Measurements from ENCODE around the gene STKLD1.

Gene STKLD1

DNA sequence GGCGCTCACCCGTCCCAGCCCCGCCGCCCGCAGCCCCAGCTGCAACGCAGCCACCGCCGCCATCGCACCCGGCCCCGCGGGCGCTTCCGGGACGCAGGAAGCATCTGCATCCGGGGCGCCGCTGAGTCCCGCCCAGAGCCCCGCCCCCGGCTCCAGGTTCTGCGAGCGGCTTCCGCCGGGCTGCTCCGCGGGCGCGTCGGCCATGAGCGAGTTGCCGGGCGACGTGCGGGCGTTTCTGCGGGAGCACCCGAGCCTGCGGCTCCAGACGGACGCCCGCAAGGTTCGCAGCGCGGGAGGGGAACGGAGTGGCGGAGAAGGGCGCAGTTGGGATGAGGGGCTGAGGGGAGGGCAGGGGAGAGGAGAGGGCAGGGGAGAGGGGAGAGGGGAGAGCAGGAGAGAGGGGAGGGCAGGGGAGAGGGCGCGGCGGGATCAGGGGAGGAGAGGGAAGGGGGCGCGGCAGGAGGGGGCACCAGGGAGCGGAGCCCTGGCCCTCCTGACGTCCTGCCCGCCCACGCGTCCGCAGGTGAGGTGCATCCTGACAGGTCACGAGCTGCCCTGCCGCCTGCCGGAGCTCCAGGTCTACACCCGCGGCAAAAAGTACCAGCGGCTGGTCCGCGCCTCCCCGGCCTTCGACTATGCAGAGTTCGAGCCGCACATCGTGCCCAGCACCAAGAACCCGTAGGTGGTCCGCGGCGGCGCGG, 19.6 kb upstream of the STKLD1 start, which contains the start of the genes SURF1 and SURF2:
SURF1 (minus strand) TSS at position 97 of the 701 bp plus-strand sequence; CDS start at position 63, 34 bp downstream.
SURF2 (plus strand) TSS at position 160 of the 701 bp plus-strand sequence; CDS start at position 203, 43 bp downstream.
- peak within 1 kb of the TSS; percentile 95 for H3K4me3 ChIP-seq (ENCODE audit: low read length)
- H3F3A ChIP-seq (ENCODE audit: control insufficient read depth, insufficient read depth) = peaks cover 46% of the 10 kb centered on the region
- no peaks in the 10 kb centered on the region for H3K9me3 ChIP-seq (ENCODE audit: control insufficient read depth, insufficient read depth, low read length)
- H3K9me2 ChIP-seq (replicated peaks; ENCODE audit: control insufficient read depth, low read length) = no peaks in the 10 kb centered on the region
- peaks cover 31% of the 10 kb centered on the region for H3K79me2 ChIP-seq (ENCODE audit: control insufficient read depth, low read length)
- H3K36me3 ChIP-seq (ENCODE audit: control insufficient read depth, low read length) = peaks cover 50% of the 10 kb centered on the region
- H3K4me2 ChIP-seq (ENCODE audit: low read length) = peak within 1 kb of the TSS; percentile 91
- no peaks in the 10 kb centered on the region for H4K20me1 ChIP-seq (ENCODE audit: control insufficient read depth, insufficient read depth, low read depth, low read length)
- peak within 1 kb of the TSS; percentile 58 for H3K27ac ChIP-seq (ENCODE audit: low read depth, low read length)
- no peak for TF ChIP-seq EZH2phosphoT487 (IDR thresholded peaks at IDR 0.05; ENCODE audit: borderline replicate concordance, low read length)
- TF ChIP-seq, protein P1, sequence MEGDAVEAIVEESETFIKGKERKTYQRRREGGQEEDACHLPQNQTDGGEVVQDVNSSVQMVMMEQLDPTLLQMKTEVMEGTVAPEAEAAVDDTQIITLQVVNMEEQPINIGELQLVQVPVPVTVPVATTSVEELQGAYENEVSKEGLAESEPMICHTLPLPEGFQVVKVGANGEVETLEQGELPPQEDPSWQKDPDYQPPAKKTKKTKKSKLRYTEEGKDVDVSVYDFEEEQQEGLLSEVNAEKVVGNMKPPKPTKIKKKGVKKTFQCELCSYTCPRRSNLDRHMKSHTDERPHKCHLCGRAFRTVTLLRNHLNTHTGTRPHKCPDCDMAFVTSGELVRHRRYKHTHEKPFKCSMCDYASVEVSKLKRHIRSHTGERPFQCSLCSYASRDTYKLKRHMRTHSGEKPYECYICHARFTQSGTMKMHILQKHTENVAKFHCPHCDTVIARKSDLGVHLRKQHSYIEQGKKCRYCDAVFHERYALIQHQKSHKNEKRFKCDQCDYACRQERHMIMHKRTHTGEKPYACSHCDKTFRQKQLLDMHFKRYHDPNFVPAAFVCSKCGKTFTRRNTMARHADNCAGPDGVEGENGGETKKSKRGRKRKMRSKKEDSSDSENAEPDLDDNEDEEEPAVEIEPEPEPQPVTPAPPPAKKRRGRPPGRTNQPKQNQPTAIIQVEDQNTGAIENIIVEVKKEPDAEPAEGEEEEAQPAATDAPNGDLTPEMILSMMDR (IDR thresholded peaks at IDR 0.05; ENCODE audit: low read depth, low read length, poor library complexity, severe bottlenecking) = peak; percentile 14
- no peaks in the 10 kb centered on the region for H3K27me3 ChIP-seq (ENCODE audit: control insufficient read depth, low read length)
- H3K4me1 ChIP-seq (ENCODE audit: control insufficient read depth, low read length) = peaks cover 34% of the 10 kb centered on the region

DNA sequence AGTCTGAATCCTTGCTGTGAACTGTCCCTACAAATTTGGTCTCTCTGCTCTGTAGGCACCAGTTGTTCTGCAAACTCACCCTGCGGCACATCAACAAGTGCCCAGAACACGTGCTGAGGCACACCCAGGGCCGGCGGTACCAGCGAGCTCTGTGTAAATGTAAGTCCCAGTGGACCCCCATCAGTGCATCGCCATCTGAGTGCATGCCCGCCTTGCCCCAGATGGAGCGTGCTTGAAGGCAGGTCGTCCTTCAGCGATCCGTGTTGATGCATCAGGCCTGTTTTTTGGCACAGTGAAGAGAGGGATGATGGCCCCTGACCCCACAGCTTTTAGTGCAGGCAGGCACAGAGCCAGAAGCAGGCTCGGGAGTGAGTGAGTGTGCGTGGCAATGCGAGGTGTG, 18.5 kb upstream of the STKLD1 start:
- Histone ChIP-seq H3K9me2 (replicated peaks; ENCODE audit: control insufficient read depth, low read length) (no peaks in the 10 kb centered on the region), H3K27me3 (ENCODE audit: control insufficient read depth, low read length) (no peaks in the 10 kb centered on the region), H3K4me2 (ENCODE audit: low read length) (peak overlapping the region; percentile 81), H3K9me3 (ENCODE audit: control insufficient read depth, insufficient read depth, low read length) (no peaks in the 10 kb centered on the region), H4K20me1 (ENCODE audit: control insufficient read depth, insufficient read depth, low read depth, low read length) (no peaks in the 10 kb centered on the region), H3K79me2 (ENCODE audit: control insufficient read depth, low read length) (peaks cover 31% of the 10 kb centered on the region), H3F3A (ENCODE audit: control insufficient read depth, insufficient read depth) (peaks cover 38% of the 10 kb centered on the region), H3K4me1 (ENCODE audit: control insufficient read depth, low read length) (peaks cover 29% of the 10 kb centered on the region), H3K27ac (ENCODE audit: low read depth, low read length) (no peak overlapping the region), H3K4me3 (ENCODE audit: low read length) (peak overlapping the region; percentile 95; the same call in 1 of the 2 replicates), H3K36me3 (ENCODE audit: control insufficient read depth, low read length) (peaks cover 50% of the 10 kb centered on the region)
- TF ChIP-seq, protein P1 (IDR thresholded peaks at IDR 0.05; ENCODE audit: low read depth, low read length, poor library complexity, severe bottlenecking) = no peak
- no peak for TF ChIP-seq EZH2phosphoT487 (IDR thresholded peaks at IDR 0.05; ENCODE audit: borderline replicate concordance, low read length)

DNA sequence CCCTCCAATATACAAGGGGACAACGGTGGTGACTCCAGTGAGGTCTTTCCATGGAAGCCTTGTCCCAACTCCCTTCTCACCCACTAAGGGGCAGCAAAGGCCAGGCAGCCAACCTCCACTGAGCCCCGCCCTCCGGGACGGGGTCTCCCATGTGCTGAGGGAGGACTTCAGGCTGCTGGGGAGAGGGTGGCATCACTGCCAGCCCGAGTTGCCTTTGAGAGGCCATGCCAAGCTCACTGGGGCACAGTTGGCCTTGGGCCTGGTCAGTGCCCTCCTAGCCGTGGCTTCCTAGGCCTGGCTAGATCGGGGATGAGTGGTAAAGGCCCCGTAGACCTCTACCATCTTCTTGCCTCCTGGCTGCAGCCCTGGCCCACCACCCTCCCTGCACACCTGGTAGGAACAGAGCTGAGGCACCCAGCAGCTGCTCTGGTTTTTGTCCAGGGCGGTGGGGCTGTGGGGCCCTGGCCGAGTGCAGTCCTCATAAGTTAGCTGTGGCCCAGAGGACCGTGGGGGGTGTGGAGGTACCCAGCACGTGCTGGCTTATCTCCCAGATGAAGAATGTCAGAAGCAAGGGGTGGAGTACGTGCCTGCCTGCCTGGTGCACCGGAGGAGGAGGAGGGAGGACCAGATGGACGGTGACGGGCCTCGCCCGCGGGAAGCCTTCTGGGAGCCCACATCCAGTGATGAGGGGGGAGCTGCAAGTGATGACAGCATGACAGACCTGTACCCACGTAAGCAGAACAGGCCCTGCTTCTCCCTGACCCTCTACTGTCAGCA, 16.6 kb upstream of the STKLD1 start:
- Histone ChIP-seq H3K27ac (ENCODE audit: low read depth, low read length) (no peak overlapping the region), H3K4me1 (ENCODE audit: control insufficient read depth, low read length) (peaks cover 23% of the 10 kb centered on the region)

More for the DNA sequence above, 16.6 kb upstream of the STKLD1 start:
- peaks cover 19% of the 10 kb centered on the region for H3F3A ChIP-seq (ENCODE audit: control insufficient read depth, insufficient read depth)
- H3K27me3 ChIP-seq (ENCODE audit: control insufficient read depth, low read length) = no peaks in the 10 kb centered on the region
- H3K9me2 ChIP-seq (replicated peaks; ENCODE audit: control insufficient read depth, low read length) = no peaks in the 10 kb centered on the region
- H4K20me1 ChIP-seq (ENCODE audit: control insufficient read depth, insufficient read depth, low read depth, low read length) = 0 out of 2 replicates have a peak, but pooled peaks cover 3% of the 10 kb centered on the region
- H3K9me3 ChIP-seq (ENCODE audit: control insufficient read depth, insufficient read depth, low read length) = no peaks in the 10 kb centered on the region
- no peak overlapping the region for H3K4me3 ChIP-seq (ENCODE audit: low read length)
- peaks cover 28% of the 10 kb centered on the region for H3K79me2 ChIP-seq (ENCODE audit: control insufficient read depth, low read length)
- no peak overlapping the region for H3K4me2 ChIP-seq (ENCODE audit: low read length)
- peaks cover 55% of the 10 kb centered on the region for H3K36me3 ChIP-seq (ENCODE audit: control insufficient read depth, low read length)
- TF ChIP-seq, protein P1 (IDR thresholded peaks at IDR 0.05; ENCODE audit: low read depth, low read length, poor library complexity, severe bottlenecking) = peak; percentile 34
- no peak for TF ChIP-seq EZH2phosphoT487 (IDR thresholded peaks at IDR 0.05; ENCODE audit: borderline replicate concordance, low read length)
